Chondrocyte (in vitro differentiated cells): ENCODE results near the gene TMEM17. TPM values are rescaled to one million over a fixed set of nuclear protein-coding genes. Genes with fewer than 3 reads are reported as not detected.
A peak's percentile ranks its signal among the peaks of the same experiment; 100 is the strongest.

Experiments used
- DNase-seq: peaks from one replicate; pipeline ENCODE4 v3.0.0; 2021; ENCODE audit warnings: mixed read lengths, low spot score
- H3K27ac Mint-ChIP-seq: one replicate; pipeline ENCODE4 v1.8.0; 2021; ENCODE audit warnings: mild to moderate bottlenecking, moderate library complexity, mixed read lengths; ENCODE audit not compliant: unreplicated experiment
- H3K27me3 Mint-ChIP-seq: 2 replicates; pipeline ENCODE4 v1.8.0; 2021; ENCODE audit warnings: low read depth, mixed read lengths
- H3K36me3 Mint-ChIP-seq: 2 replicates; pipeline ENCODE4 v1.8.0; 2021; ENCODE audit warnings: low read depth, mixed read lengths
- H3K4me1 Mint-ChIP-seq: 2 replicates; pipeline ENCODE4 v1.8.0; 2021; ENCODE audit warnings: low read depth, mild to moderate bottlenecking, mixed read lengths
- H3K4me3 Mint-ChIP-seq: one replicate; pipeline ENCODE4 v1.8.0; 2021; ENCODE audit warnings: mild to moderate bottlenecking, moderate library complexity, mixed read lengths; ENCODE audit not compliant: unreplicated experiment
- H3K9me3 Mint-ChIP-seq: 2 replicates; pipeline ENCODE4 v1.8.0; 2021; ENCODE audit warnings: low read depth, mixed read lengths
- CTCF ChIP-seq: fragments of 200-600 bp; sonication (generic); IDR thresholded peaks from 2 replicates; pipeline ENCODE4 v1.5.0; 2021; ENCODE audit warnings: antibody characterized with exemption, mild to moderate bottlenecking, moderate library complexity
- total RNA-seq: library from RNA; stranded (reverse); gene quantifications from 3 replicates; pipeline ENCODE4 v1.2.1, GENCODE V29; 2021

Gene TMEM17
- total RNA-seq, 1 donor from 2014 or later, result 3.8 TPM

GRCh38 chr2:62485761-62486438, 20.1 kb downstream of the TMEM17 start:
- Mint-ChIP-seq H3K27me3 (no peaks in the 10 kb centered on the region), H3K4me1 (peaks cover 41% of the 10 kb centered on the region), H3K9me3 (no peaks in the 10 kb centered on the region), H3K36me3 (no peaks in the 10 kb centered on the region), H3K4me3 (no peak overlapping the region), H3K27ac (peak overlapping the region; percentile 88)
- no peak for DNase-seq
- no peak for TF ChIP-seq CTCF

- Mint-ChIP-seq H3K4me3 (no peak overlapping the region), H3K4me1 (peaks cover 30% of the 10 kb centered on the region), H3K9me3 (no peaks in the 10 kb centered on the region), H3K27ac (no peak overlapping the region), H3K36me3 (no peaks in the 10 kb centered on the region), H3K27me3 (no peaks in the 10 kb centered on the region)
- no peak for DNase-seq
- no peak for TF ChIP-seq CTCF
Observed at GRCh38 chr2:62482558-62483352, 23.2 kb downstream of the TMEM17 start.

GRCh38 chr2:62479917-62480316, 26.1 kb downstream of the TMEM17 start:
- Mint-ChIP-seq H3K27ac (no peak overlapping the region), H3K4me1 (peaks cover 22% of the 10 kb centered on the region), H3K4me3 (no peak overlapping the region), H3K36me3 (no peaks in the 10 kb centered on the region), H3K27me3 (no peaks in the 10 kb centered on the region), H3K9me3 (no peaks in the 10 kb centered on the region)
- TF ChIP-seq CTCF, result no peak
- no peak for DNase-seq

GRCh38 chr2:62478093-62478580, 27.9 kb downstream of the TMEM17 start:
- no peak overlapping the region for H3K4me3 Mint-ChIP-seq
- DNase-seq, result no peak

More at GRCh38 chr2:62478093-62478580, 27.9 kb downstream of the TMEM17 start:
- Mint-ChIP-seq H3K4me1 (peaks cover 32% of the 10 kb centered on the region), H3K27me3 (no peaks in the 10 kb centered on the region), H3K36me3 (no peaks in the 10 kb centered on the region), H3K27ac (peak overlapping the region; percentile 28), H3K9me3 (no peaks in the 10 kb centered on the region)
- no peak for TF ChIP-seq CTCF
